ENCODE data around the gene NDUFA1.
A peak's percentile ranks its signal among the peaks of the same experiment; 100 is the strongest.
"Not testable (repeated sequence)": the region's sequence is repeated elsewhere in the genome, so short reads cannot be mapped to it uniquely, and the experiment has no call there.

Gene NDUFA1

GRCh38 chrX:119871599-119872395 is at the start of gene NDUFA1, which contains the start of gene RNF113A:
Gene NDUFA1, plus strand, starts transcription at chrX:119871832. Its CDS starts 80 bp downstream, at chrX:119871912.
Gene RNF113A, minus strand, starts transcription at chrX:119871733. Its CDS starts 120 bp downstream, at chrX:119871613.
- peak; percentile 94 to 97 for DNase-seq

- not testable (repeated sequence) for DNase-seq
These were observed 47.4 kb upstream of the NDUFA1 start for GRCh38 chrX:119824221-119824620.

DNA sequence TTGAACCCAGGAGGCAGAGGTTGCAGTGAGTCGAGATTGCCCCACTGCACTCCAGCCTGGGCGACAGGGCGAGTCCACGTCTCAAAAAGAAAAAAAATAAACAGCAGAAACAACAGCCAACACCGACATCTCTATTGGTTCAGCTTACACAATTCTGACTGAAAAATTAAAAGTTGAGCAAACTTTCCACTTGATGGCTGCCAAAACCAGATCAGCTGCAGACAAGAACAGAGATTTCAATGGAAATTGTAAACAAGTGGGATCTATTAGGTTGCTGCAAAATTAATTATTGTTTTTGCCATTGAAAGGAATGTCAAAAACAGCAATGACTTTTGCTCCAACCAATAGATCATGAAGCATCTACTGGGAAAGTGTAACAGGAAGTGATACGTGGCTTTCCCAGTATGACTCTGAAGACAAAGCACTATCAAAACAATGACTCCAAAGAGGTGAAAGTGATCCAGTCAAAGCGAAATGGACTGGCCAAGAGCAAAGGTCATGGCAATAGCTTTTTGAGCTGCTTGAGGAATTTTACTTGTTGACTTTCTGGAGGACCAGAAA is 45.2 kb upstream of the NDUFA1 start:
- no peak for DNase-seq

- no peak for DNase-seq
These were observed 43.2 kb upstream of the NDUFA1 start for GRCh38 chrX:119828446-119828845.

GRCh38 chrX:119833905-119834304 is 37.7 kb upstream of the NDUFA1 start:
- DNase-seq, result no peak

DNA sequence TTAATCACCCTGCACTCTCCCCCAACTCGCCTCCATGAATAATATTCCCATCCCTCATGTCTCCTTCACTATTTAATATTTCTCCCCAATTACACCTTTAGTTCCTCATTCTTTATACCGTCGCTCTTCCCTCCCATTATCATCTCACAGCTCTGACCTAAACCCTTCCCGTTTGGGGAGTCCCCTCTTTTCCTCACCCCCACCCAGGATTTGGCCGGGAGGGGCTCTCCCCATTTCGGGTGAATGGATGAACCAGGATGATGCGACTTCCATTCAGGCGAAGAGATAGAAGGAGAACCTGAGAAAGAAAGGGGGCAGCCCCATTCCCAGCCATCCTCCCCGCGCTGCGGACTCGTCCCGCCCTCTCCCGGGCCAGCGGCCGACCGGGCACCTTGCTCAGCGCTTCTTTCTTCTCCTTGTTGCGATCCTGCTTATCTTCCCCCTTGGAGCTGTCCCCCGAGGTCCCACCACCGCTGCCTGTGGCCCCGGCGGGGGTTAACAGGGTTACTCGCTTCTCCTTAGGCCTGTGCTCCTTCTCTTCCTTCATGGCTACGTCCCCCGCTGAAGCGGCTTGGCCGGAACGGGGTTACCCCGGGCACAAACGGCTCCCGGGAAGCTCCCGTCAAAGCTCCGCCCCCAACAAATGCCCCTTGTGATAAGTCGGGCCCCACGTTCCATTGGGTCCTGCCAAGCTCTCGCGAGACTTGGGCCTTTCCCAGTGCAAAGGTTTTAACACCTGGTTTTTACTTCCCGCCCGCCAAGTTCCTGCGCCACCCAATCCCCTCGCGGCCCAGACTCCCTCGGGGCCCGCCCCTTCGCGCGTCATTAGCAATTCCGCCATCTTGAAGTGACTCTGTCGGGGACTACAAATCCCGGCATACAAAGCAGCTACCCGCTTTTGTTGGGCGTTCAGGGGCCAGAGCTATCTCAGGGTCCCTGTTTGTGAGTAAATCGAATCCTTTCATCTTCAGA is 19.0 kb upstream of the NDUFA1 start, which contains the start of gene UPF3B:
Gene UPF3B (minus strand): TSS at position 582 of the 972 bp plus-strand sequence. CDS start 35 bp downstream, at position 547.
- peak; percentile 100 for DNase-seq

GRCh38 chrX:119853444-119853843 is 18.2 kb upstream of the NDUFA1 start:
- DNase-seq, result peak in 1 of 2 experiments; percentile 32

DNA sequence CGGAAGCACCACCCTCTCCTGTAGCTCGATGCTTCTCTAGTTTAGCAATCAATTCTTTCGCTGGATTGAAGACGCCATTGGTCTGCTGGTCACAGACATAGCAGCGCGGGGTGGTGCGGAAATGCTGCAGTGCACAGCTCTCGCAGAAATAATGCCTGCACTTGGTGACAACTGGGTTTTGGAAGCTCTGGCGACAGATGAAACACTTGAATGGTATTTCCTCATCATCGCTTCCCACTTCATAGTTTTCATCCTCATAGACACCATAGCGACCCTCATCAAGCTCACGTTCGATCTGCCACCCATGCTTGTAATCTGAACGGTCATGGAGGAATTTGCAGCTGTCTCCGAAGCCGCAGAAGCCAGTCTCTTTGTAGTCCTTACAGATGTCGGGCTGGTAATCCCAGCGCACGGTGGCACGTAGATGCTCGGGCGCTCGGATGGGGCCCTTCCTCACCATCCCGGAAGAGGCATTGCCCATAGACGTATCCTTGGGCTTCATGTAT is 953 bp upstream of the NDUFA1 start:
- DNase-seq, result peak; percentile 36 to 65

- DNase-seq, result peak in 1 of 2 experiments; percentile 75
These were observed 410 bp upstream of the NDUFA1 start for GRCh38 chrX:119871245-119871598.

GRCh38 chrX:119878740-119879139 is 7.1 kb downstream of the NDUFA1 start:
- DNase-seq, result no peak

GRCh38 chrX:119880076-119880475 is 8.4 kb downstream of the NDUFA1 start:
- DNase-seq, result no peak

DNA sequence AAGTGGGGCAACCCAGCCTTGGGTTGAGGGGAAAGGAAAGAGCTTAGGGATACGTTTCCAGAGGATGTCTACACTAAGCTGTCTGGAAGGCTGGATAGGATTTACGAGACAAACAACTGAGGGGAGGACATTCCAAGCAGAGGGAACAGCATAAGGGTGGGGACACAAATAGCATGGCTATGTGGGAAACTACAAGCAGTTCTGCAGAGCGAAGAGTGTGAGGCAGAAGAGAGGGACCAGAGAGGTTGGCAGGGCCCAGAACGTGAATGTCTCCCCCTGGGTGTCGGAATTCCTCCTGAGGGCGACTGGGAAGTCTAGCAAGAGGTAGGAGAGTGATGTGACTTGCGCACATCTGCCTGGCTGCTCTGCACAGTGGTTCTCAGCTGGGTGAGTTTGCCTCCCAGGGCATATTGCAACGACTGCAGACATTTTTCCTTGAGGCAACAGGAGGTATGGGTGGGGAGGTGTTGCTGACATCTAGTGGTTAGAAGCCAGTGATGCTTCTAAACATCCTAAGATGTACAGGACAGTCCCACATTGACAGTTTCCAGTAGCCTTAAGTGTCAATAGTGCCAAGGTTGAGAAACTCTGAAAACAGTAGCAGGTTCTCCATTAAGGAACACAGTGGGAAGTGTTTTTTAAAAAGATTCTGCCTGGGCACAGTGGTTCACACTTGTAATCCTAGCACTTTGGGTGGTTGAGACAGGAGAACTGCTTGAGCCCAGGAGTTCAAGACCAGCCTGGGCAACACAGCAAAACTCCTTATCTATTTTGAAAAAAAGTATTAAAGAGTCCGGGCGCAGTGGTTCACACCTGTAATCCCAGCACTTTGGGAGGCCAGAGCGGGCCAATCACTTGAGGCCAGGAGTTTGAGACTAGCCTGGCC is 9.2 kb downstream of the NDUFA1 start:
- peak; percentile 59 to 66 for DNase-seq

- DNase-seq, result no peak
These were observed 14.2 kb downstream of the NDUFA1 start for GRCh38 chrX:119885554-119886428.

- DNase-seq, result peak; percentile 41 to 48
These were observed 16.2 kb downstream of the NDUFA1 start for GRCh38 chrX:119887721-119888425.

DNA sequence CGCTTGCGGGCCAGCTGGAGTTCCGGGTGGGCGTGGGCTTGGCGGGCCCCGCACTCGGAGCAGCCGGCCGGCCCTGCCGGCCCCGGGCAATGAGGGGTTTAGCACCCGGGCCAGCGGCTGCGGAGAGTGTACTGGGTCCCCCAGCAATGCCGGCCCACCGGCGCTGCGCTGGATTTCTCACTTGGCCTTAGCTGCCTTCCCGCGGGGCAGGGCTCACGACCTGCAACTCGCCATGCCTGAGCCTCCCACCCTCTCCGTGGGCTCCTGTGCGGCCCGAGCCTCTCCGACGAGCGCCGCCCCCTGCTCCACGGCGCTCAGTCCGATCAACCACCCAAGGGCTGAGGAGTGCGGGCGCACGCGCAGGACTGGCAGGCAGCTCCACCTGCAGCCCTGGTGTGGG is 19.0 kb downstream of the NDUFA1 start:
- DNase-seq, result not testable (repeated sequence)

DNA sequence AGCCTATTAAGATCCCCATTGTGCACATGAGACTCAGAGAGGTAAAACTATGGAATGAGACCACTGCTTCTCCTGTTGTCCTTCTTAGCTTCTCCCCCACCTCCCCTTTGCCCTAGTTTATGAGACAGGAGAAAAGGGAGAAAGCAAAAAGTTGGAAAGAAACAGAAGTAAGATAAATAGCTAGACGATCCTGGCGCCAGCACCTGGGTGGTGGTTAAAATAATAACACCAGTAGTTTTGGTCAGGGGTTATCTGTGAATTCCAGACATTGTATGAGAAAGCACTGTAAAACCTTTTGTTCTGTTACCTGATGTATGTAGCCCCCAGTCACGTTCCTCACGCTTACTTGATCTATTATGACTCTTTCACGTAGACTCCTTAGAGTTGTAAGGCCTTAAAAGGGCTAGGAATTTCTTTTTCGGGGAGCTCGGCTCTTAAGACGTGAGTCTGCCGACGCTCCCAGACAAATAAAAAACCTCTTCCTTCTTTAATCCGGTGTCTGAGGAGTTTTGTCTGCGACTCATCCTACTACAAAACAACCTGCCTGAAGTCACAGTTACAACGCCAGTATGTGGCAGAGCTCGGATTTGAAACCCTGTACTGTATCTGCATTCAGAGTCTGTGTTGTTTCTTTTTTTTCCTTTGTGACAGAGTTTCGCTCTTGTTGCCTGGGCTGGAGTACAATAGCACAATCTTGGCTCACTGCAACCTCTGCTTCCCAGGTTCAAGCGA is 20.5 kb downstream of the NDUFA1 start:
- not testable (repeated sequence) for DNase-seq

GRCh38 chrX:119895843-119896326 is 24.3 kb downstream of the NDUFA1 start, which contains the start of gene AKAP14:
Gene AKAP14, plus strand, starts transcription at chrX:119895893. Its CDS starts 7,331 bp downstream, at chrX:119903224.
- no peak for DNase-seq

DNA sequence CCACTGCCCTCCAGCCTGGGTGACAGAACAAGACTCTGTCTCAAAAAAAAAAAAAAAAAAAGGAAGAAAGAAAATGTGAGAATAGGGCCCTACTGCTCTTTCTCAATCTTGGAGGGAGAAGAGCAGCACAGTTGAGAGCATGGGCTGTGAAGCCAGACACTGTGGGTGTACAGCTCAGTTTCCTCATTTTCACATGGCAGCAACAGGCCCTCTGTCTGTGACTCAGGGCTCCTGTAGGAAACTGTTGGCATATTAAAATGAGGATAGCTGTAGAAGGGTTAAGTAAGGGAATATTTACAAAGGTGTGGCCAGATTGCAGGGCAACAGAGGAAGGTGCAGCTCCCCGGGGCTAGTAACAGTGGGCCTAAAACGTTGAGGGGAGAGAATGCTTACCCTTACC is 27.5 kb downstream of the NDUFA1 start:
- DNase-seq, result no peak

DNA sequence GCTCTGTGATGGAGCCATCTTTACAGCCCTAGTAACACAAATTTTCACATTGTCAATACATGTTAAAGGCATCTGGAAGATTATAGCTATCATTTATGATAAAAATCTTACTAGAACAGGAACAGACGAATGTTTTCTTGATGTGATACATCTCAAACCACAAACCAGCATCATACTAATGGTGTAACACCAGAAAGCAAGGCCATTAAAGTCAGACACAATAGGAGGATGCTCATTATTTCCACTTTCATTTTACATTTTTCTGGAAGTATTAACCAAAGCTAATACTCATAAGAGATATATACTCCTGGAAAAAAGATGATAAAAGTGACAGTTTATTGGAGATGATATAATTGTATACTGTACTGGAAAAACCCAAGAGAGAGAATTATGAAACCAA is 29.3 kb downstream of the NDUFA1 start:
- DNase-seq, result no peak
